Heart right ventricle (tissue), 16 donors: Measurements from ENCODE around the gene RAD51B. TPM values are rescaled to one million over a fixed set of nuclear protein-coding genes. Genes with fewer than 3 reads are reported as not detected.

ENCODE experiments used
- ATAC-seq, 8 donors: fragments of 200-7000 bp; cut with Tn5 transposase; one replicate each; pipeline ENCODE4 v1.9.1; 2020; ENCODE audit warnings: mild to moderate bottlenecking in 8 of 8, moderate library complexity in 8 of 8, moderate number of reproducible peaks in 1 of 8
- DNase-seq, 2 donors: peaks; one replicate each; pipeline ENCODE4 v3.0.0-alpha.2; 2020
- H3K27ac ChIP-seq, 10 donors: fragments of 200-600 bp; sonication (generic) in 2 of 10; one replicate each; pipeline versions ENCODE4 v1.5.0 to v1.8.0; 2020 to 2022; ENCODE audit warnings: mild to moderate bottlenecking in 3 of 10
- H3K27me3 ChIP-seq, 7 donors: fragments of 200-600 bp; one replicate each; pipeline ENCODE4 v1.8.0; 2021 to 2022; ENCODE audit warnings: mild to moderate bottlenecking in 2 of 7
- H3K36me3 ChIP-seq, 9 donors: fragments of 200-600 bp; sonication (generic) in 1 of 9; one replicate each; pipeline versions ENCODE4 v1.5.0 to v1.8.0; 2020 to 2022; ENCODE audit warnings: mild to moderate bottlenecking in 2 of 9
- H3K4me1 ChIP-seq, 9 donors: fragments of 200-600 bp; sonication (generic) in 1 of 9; one replicate each; pipeline versions ENCODE4 v1.5.0 to v1.8.0; 2020 to 2022; ENCODE audit warnings: mild to moderate bottlenecking in 4 of 9
- H3K4me3 ChIP-seq, 10 donors: fragments of 200-600 bp; sonication (generic) in 2 of 10; one replicate each; pipeline versions ENCODE4 v1.5.0 to v1.8.0; 2020 to 2022; ENCODE audit warnings: mild to moderate bottlenecking in 7 of 10, moderate library complexity in 2 of 10
- H3K9me3 ChIP-seq, 11 donors: fragments of 200-600 bp in 10 of 11; sonication (generic) in 2 of 11; one replicate each; pipeline versions ENCODE4 v1.5.0 to v1.8.0; 2013 to 2022; ENCODE audit warnings: mild to moderate bottlenecking in 2 of 11, control low read depth in 1 of 11, moderate library complexity in 1 of 11
- WGBS, 2 donors: extraction: QIAGEN DNeasy Blood & Tissue Kit; methylation state at CpG; one replicate each; pipeline ENCODE4 v1.1.7; 2013; ENCODE audit warnings: inconsistent platforms in 1 of 2; 5-methylcytosine and 5-hydroxymethylcytosine counted together
- intact Hi-C, 10 donors: fragments of 100-400 bp; cut with DNase I; formaldehyde crosslinking; loops; one replicate each; pipeline versions ENCODE4 v1.11.1 to v1.14.2; 2022
- polyA plus RNA-seq, 2 donors: library from polyadenylated mRNA; stranded (reverse); fragments of 200-250 nt; gene quantifications; one replicate each; pipeline ENCODE4 v1.2.3, GENCODE V29; 2013
- total RNA-seq, 10 donors: library from RNA; stranded (reverse); fragmentation: NEBNext Ultra II Directional in 3 of 10; extraction: Animal tissue kit (Norgen Biotek cat#: 25700) in 3 of 10; gene quantifications; one replicate each; pipeline versions ENCODE4 v1.2.1 to v1.2.4, GENCODE V29; 2021 to 2023
- TF ChIP-seq, protein P1 (sequence below), 9 donors: fragments of 200-600 bp; sonication (generic) in 2 of 9; IDR thresholded peaks; one replicate each; pipeline versions ENCODE4 v1.5.0 to v1.8.0; 2021 to 2022; ENCODE audit warnings: antibody characterized with exemption in 9 of 9, mild to moderate bottlenecking in 5 of 9, moderate library complexity in 1 of 9
- donor health status: Arrhythmogenic right ventricular cardiomyopathy.
- donor health status: ischemic (EF 13 %, LVEDD 7.1; RV severe dilation, severe dysfunction).
- donor health status: healthy with polysubstance abuse.
- donor health status: DM: no; HTN: yes; CAD: no.
- donor health status: DM: no; HTN: no; CAD: no.
- donor health status: ischemic (EF 25% LVEDD 6.9; RV normal size, moderate dysfunction).
- donor health status: ischemic (EF 25% LVEDD 5.7; RV mildly dilated, moderate dysfunction).
- donor health status: healthy.
- donor health status: DM: yes; HTN: yes; CAD: no.
- donor health status: Ischemic cardiomyopathy.
- donor health status: ischemic (EF 35%, LVEDD 5.7; RV mildly dilated, moderate dysfunction).
- donor health status: nonischemic (EF 11% LVEDD 7.7; RV severe dilation, severe dysfunction).
- donor health status: DM: yes; HTN: yes; CAD: no.
- donor health status: PGD.
- donor health status: ischemic (EF 29% LVEDD 5.4; RV normal size, mild dysfunction).
- donor health status: nonischemic (EF 23%, LVEDD 6.1; RV moderate dilation, normal function).

Gene RAD51B
- total and polyA plus RNA-seq, 12 donors, result 0.88 to 8.6 (median 3.5) TPM

DNA sequence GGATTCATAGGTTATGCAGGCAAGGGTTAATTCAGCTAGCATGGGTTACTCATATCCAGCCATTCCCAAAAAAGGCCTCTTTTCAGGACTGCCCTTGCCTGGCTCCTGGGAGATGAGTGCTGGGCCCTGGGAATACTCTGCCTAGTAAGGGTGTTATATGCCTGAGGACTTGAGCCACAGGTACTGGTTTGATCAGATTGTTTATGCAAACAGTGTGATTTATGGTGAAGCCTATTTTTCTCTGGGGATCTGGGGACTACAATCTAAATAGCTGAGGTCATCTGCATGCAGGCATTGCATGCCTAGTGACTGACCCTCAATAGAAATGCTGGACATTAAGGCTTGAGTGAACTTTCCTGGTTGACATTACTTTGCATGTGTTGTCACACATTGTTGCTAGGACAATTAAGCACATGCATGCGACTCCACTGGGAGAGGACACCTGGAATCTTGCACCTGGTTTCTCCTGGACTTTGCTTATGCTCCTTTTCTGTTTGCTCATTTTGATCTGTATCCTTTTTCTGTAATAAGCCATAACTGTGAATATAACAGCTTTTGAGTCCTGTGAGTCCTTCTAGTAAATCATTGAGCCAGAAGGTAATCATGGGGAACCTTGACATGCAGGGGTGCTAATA is 73.0 kb downstream of the RAD51B start:
- Histone ChIP-seq H3K36me3 (no peaks in the 10 kb centered on the region), H3K27me3 (no peaks in the 10 kb centered on the region), H3K4me1 (no peaks in the 10 kb centered on the region), H3K9me3 (no peaks in the 10 kb centered on the region), H3K27ac (no peak overlapping the region), H3K4me3 (no peak overlapping the region)
- WGBS, 2 donors, result 90 to 92% methylated on average over 1 of the region's 1 CpG
- intact Hi-C loops, result no loop called here
- ATAC-seq, result no peak
- no peak for DNase-seq
- TF ChIP-seq, protein P1, sequence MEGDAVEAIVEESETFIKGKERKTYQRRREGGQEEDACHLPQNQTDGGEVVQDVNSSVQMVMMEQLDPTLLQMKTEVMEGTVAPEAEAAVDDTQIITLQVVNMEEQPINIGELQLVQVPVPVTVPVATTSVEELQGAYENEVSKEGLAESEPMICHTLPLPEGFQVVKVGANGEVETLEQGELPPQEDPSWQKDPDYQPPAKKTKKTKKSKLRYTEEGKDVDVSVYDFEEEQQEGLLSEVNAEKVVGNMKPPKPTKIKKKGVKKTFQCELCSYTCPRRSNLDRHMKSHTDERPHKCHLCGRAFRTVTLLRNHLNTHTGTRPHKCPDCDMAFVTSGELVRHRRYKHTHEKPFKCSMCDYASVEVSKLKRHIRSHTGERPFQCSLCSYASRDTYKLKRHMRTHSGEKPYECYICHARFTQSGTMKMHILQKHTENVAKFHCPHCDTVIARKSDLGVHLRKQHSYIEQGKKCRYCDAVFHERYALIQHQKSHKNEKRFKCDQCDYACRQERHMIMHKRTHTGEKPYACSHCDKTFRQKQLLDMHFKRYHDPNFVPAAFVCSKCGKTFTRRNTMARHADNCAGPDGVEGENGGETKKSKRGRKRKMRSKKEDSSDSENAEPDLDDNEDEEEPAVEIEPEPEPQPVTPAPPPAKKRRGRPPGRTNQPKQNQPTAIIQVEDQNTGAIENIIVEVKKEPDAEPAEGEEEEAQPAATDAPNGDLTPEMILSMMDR (IDR thresholded peaks at IDR 0.05), result no peak

DNA sequence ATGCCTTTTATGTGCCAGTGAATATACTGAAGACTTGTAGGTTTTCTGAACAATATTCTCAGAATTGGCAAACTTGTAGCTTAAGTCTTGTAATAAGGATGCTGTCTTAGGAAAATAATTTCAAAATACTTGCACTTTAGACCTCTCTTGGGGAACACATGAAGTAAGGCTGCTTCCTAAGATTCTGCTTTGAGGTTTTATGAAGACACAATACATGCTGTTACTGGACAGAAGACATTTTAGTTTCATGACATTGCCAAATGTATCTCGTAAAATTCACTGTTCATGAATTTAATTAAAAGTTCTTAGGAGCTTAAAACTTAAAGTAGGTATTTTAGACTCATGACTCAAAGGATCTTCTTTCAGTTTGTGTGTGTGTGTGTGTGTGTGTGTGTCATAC is 80.7 kb downstream of the RAD51B start:
- H3K4me1 ChIP-seq, result no peaks in the 10 kb centered on the region
- peaks cover 0 to 27% (median 8%) of the 10 kb centered on the region in 11 donors for H3K9me3 ChIP-seq
- intact Hi-C loops, result no loop called here
- no peaks in the 10 kb centered on the region for H3K27me3 ChIP-seq
- DNase-seq (no peak), ATAC-seq (no peak)
- WGBS, 2 donors, result 84 to 93% methylated on average over 1 of the region's 1 CpG
- no peak overlapping the region for H3K27ac ChIP-seq
- TF ChIP-seq, protein P1 (IDR thresholded peaks at IDR 0.05), result no peak
- H3K4me3 ChIP-seq, result no peak overlapping the region
- H3K36me3 ChIP-seq, result no peaks in the 10 kb centered on the region

DNA sequence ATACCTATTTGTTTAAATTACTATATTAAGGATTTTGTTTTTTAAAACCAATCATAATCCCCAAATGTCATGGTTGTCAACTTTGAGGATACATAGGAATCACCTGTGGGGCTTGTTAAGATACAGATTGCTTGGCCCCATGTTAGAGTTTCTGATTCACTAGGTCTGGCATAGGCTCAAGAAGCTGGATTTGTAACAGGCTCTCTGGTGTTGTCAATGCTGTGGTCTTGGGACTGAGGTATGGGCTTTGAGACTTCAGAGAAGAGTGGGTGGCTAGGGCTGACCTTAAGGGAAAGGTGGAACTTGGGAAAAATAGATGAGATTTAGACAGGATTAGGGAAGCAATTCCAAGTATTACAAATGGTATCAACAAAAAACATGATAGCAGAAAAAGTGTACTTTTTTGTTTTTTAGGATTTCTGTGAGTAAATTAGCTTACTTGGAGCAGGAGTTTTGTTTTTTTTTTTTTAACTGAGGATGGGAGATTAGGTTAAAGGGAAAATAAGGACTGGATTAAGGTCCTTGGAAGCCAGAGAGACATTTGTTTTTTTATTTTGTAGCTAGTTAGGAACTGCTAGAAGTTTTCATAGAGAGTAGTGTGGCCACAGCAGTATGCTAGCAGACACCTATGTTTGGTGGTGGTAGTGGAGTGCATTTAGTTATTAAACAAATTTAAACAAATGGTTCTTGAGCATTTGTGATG is 88.6 kb downstream of the RAD51B start:
- peaks cover 0 to 12% (median 4%) of the 10 kb centered on the region in 11 donors for H3K9me3 ChIP-seq
- TF ChIP-seq, protein P1 (IDR thresholded peaks at IDR 0.05), result no peak
- DNase-seq, result no peak
- no peaks in the 10 kb centered on the region for H3K36me3 ChIP-seq
- peaks cover 0 to 11% (median 0%) of the 10 kb centered on the region in 9 donors for H3K4me1 ChIP-seq
- intact Hi-C loops, result no loop called here
- H3K27ac ChIP-seq, result no peak overlapping the region
- H3K27me3 ChIP-seq, result no peaks in the 10 kb centered on the region
- H3K4me3 ChIP-seq, result no peak overlapping the region
- ATAC-seq, result no peak

DNA sequence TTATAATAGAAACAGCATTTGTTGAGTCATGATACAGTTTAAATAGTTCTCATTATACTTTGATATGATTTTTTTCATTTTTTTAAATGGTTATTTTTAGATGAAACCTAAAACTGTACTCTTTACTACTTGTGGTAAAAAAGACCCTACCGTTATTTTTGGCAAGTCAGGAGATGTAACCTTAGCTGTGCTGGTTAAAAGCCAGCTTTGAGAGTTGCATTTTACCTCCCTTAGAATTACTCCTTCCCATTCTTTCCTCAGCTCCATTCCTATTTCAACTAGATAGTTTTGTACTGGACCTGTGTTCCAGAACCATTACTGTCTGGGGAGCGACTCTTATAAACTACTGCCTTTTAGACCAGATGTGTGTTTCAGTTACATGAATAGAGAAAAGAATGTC is 92.0 kb downstream of the RAD51B start:
- Histone ChIP-seq H3K36me3 (no peaks in the 10 kb centered on the region), H3K4me1 (peaks cover 0 to 11% (median 0%) of the 10 kb centered on the region in 9 donors), H3K27me3 (no peaks in the 10 kb centered on the region), H3K9me3 (no peaks in the 10 kb centered on the region), H3K27ac (no peak overlapping the region), H3K4me3 (no peak overlapping the region)
- ATAC-seq, result no peak
- intact Hi-C loops, result no loop called here
- DNase-seq, result no peak
- TF ChIP-seq, protein P1 (IDR thresholded peaks at IDR 0.05), result no peak
- 60% methylated on average over 2 of the region's 2 CpGs for WGBS, 2 donors
